ENCODE results near the gene CCDC91.

The CCDC91 gene

GRCh38 chr12:28578361-28578760 is 388.1 kb downstream of the CCDC91 start (continued):
- TF ChIP-seq TSHZ2 (CRISPR knock-in tag; IDR thresholded peaks at IDR 0.05) (no peak), BACH2 (CRISPR knock-in tag; IDR thresholded peaks at IDR 0.05; ENCODE audit: borderline replicate concordance) (no peak), ISL1 (CRISPR knock-in tag; IDR thresholded peaks at IDR 0.05) (no peak), ZC3H10 (CRISPR knock-in tag; IDR thresholded peaks at IDR 0.05) (no peak), PPARA (CRISPR knock-in tag; IDR thresholded peaks at IDR 0.05; ENCODE audit: borderline replicate concordance) (no peak)

- ATAC-seq: no peak
- TF ChIP-seq TCF4 (CRISPR knock-in tag; IDR thresholded peaks at IDR 0.05; ENCODE audit: borderline replicate concordance) (no peak), ARNTL (CRISPR knock-in tag; IDR thresholded peaks at IDR 0.05; ENCODE audit: borderline replicate concordance, low read depth) (no peak), ZNF70 (CRISPR knock-in tag; IDR thresholded peaks at IDR 0.05) (no peak), ZNF565 (CRISPR knock-in tag; conservative IDR thresholded peaks at IDR 0.05; ENCODE audit: low read depth) (no peak), ESRRG (CRISPR knock-in tag; IDR thresholded peaks at IDR 0.05) (no peak), POU6F1 (CRISPR knock-in tag; IDR thresholded peaks at IDR 0.05; ENCODE audit: borderline replicate concordance, low read depth) (no peak), RARB (CRISPR knock-in tag; IDR thresholded peaks at IDR 0.05) (no peak), ZFP3 (CRISPR knock-in tag; IDR thresholded peaks at IDR 0.05) (no peak), OSR1 (CRISPR knock-in tag; IDR thresholded peaks at IDR 0.05) (no peak), CREB5 (CRISPR knock-in tag; IDR thresholded peaks at IDR 0.05; ENCODE audit: low read depth) (no peak), GLIS3 (CRISPR knock-in tag; IDR thresholded peaks at IDR 0.05) (no peak), ZNF8 (CRISPR knock-in tag; IDR thresholded peaks at IDR 0.05) (no peak)
These were observed 388.6 kb downstream of the CCDC91 start for GRCh38 chr12:28578833-28579252.

- ATAC-seq: no peak
- TF ChIP-seq ZNF565 (CRISPR knock-in tag; conservative IDR thresholded peaks at IDR 0.05; ENCODE audit: low read depth) (no peak), ISL1 (CRISPR knock-in tag; IDR thresholded peaks at IDR 0.05) (no peak), POU6F1 (CRISPR knock-in tag; IDR thresholded peaks at IDR 0.05; ENCODE audit: borderline replicate concordance, low read depth) (no peak), ZNF8 (CRISPR knock-in tag; IDR thresholded peaks at IDR 0.05) (no peak), RARB (CRISPR knock-in tag; IDR thresholded peaks at IDR 0.05) (no peak), CSRNP3 (CRISPR knock-in tag; IDR thresholded peaks at IDR 0.05) (no peak), PATZ1 (CRISPR knock-in tag; IDR thresholded peaks at IDR 0.05; ENCODE audit: borderline replicate concordance) (no peak), PPARA (CRISPR knock-in tag; IDR thresholded peaks at IDR 0.05; ENCODE audit: borderline replicate concordance) (no peak), OSR1 (CRISPR knock-in tag; IDR thresholded peaks at IDR 0.05) (no peak), ESRRG (CRISPR knock-in tag; IDR thresholded peaks at IDR 0.05) (no peak), ARNTL (CRISPR knock-in tag; IDR thresholded peaks at IDR 0.05; ENCODE audit: borderline replicate concordance, low read depth) (no peak), ZNF70 (CRISPR knock-in tag; IDR thresholded peaks at IDR 0.05) (no peak), GLIS3 (CRISPR knock-in tag; IDR thresholded peaks at IDR 0.05) (no peak), TCF4 (CRISPR knock-in tag; IDR thresholded peaks at IDR 0.05; ENCODE audit: borderline replicate concordance) (no peak), CREB5 (CRISPR knock-in tag; IDR thresholded peaks at IDR 0.05; ENCODE audit: low read depth) (no peak), CSDC2 (CRISPR knock-in tag; IDR thresholded peaks at IDR 0.05) (no peak), BACH2 (CRISPR knock-in tag; IDR thresholded peaks at IDR 0.05; ENCODE audit: borderline replicate concordance) (no peak), ZC3H10 (CRISPR knock-in tag; IDR thresholded peaks at IDR 0.05) (no peak), SNAI2 (CRISPR knock-in tag; IDR thresholded peaks at IDR 0.05) (no peak)
These were observed 392.6 kb downstream of the CCDC91 start for GRCh38 chr12:28582672-28583376.

Measured in SK-N-SH treated with all-trans-retinoic acid at 6 μM for 48 hours (cell line).